K562 (cell line): ENCODE data around the gene GPS2.

Source experiments
- CREBBP ChIP-seq: IDR thresholded peaks from one replicate; pipeline ENCODE4 v1.6.1; 2012; ENCODE audit warnings: low read depth, mild to moderate bottlenecking, control low read depth, inconsistent platforms, low read length
- ELF4 ChIP-seq: fragments of 450-650 bp; formaldehyde crosslinking; IDR thresholded peaks from 2 replicates; pipeline ENCODE4 v1.4.0; 2022; ENCODE audit warnings: missing genetic modification characterization
- HDAC2 ChIP-seq: fragments of 450-650 bp; IDR thresholded peaks from 2 replicates; pipeline ENCODE4 v1.6.1; 2016; ENCODE audit warnings: mild to moderate bottlenecking
- NONO ChIP-seq, 2 experiments: fragments of 200-400 bp in 1 of 2; fragments of 450-650 bp in 1 of 2; formaldehyde crosslinking in 1 of 2; IDR thresholded peaks; 2 replicates each; pipeline ENCODE4 v1.6.1; 2017; ENCODE audit warnings: low read depth in 2 of 2, mild to moderate bottlenecking in 2 of 2, moderate library complexity in 2 of 2, low read length in 1 of 2
- POLR2A ChIP-seq: fragments of 450-650 bp; conservative IDR thresholded peaks from 2 replicates; pipeline ENCODE4 v1.6.1; 2016
- TF ChIP-seq, protein P1 (sequence below): sonication (generic); formaldehyde crosslinking; IDR thresholded peaks from 2 replicates; pipeline ENCODE4 v1.9.0; 2022; ENCODE audit warnings: mild to moderate bottlenecking, missing genetic modification reagents

DNA sequence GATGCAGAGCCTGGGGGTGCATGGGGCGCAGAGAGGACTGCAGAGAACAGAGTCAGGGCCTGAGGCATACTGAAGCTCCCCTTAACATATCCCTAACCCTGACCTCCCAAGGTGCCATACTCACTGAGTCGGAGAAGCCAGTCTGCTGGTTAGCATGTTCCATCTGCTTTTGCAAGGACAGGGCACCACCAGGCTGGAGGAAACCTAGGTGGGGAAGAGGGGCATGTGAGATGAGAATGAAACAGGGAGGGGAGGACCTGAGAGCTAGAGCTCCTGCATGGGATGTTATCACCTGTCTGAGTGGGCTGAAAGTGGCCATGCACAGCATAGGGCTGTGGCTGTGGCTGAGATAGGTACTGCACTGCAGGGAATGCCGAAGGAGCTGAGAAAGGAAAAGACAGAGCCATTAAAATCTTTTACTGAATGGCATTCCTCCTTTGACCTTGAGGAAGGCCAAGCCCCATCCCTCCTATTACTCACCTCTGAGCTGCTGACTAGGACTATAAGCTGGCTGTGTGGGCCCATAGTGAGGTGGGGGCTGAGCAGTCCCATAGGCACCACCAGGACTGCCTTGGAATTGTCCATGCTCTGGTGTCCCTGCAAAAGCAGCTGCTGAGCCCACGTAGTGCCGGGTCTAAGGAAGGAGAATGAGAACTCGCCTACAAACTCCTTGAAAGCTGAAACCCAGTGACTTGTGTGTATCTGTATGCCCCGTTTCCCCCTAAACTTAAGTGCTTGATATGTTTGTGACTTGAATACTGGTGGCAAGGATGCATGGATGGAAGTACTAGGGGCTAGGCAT lies 1.9 kb downstream of the GPS2 start:
- TF ChIP-seq CREBBP: no peak
- peak; percentile 81 for TF ChIP-seq POLR2A
- TF ChIP-seq NONO (IDR thresholded peaks at IDR 0.05; ENCODE audit: low read depth in 2 of 2, low read length in 1 of 2): no peak
- TF ChIP-seq, protein P1, sequence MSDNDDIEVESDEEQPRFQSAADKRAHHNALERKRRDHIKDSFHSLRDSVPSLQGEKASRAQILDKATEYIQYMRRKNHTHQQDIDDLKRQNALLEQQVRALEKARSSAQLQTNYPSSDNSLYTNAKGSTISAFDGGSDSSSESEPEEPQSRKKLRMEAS: no peak
- no peak for TF ChIP-seq ELF4 (CRISPR knock-in tag)
- TF ChIP-seq HDAC2: no peak
